ENCODE data around the gene YPEL1. TPM values are rescaled to one million over a fixed set of nuclear protein-coding genes. Genes with fewer than 3 reads are reported as not detected.

The YPEL1 gene
- total and polyA plus RNA-seq, 2 donors (not counting 1 experiment from before 2014, with no cell fraction given), result 14.9 to 17.0 TPM

DNA sequence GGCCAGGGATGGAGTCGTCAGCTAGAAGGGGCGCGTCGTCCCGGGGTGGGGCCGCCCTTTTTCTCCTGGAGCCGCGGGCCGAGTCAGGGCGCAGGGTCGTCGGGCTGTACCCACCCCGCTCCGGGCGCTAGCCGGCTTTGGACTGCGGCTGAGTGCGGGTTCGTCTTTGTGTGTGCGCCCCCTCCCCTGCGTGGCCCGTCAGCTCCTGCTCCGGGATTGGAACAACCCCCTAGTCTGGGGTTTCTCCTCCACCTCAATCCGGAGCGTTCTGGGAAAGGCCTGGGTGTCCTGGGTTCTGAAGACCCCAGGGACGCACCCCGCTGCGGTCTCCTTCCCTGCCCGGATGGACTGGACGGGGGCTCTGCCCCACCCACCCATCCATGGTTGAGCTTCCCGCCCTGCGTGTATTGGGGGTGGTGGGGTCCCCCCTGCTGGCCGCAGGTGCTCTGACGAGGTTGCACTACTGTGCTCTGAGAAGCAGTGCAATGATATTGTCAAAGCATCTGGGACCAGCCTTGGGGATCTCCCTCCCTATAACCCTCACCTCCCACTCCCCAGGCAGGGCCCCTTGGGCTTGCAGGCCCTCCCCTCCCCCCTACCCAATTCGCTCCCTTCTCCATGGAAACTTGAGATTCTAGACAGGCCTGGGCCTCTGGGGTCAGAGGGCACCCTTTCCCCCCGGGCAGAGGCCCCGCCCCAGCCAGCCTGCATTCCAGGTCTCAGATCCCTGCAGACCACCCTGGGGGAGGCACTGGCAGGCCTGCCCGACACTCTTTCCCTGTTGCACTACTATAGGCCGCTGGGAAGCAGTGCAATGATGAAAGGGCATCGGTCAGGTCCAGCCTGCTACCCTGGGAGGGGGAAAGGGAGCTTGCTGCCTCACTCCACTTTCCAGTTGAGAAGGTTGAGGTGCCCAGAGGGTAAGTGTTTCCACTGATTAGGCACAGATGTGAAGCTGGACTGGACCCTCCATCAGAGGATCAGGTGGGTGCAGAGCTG lies 82.7 kb downstream of the YPEL1 start:
- H3K27ac ChIP-seq (ENCODE audit: low read length in 2 of 2), result no peak overlapping the region
- Mint-ChIP-seq H3K27me3 (no peaks in the 10 kb centered on the region), H3K27ac (peak overlapping the region; percentile 15), H3K4me1 (peaks cover 28% of the 10 kb centered on the region), H3K9me3 (ENCODE audit: insufficient read depth) (no peaks in the 10 kb centered on the region), H3K4me3 (peak overlapping the region; percentile 91)
- peak overlapping the region in 4 of 5 experiments; percentile 56 to 67 (median 58) for H3K4me3 ChIP-seq (ENCODE audit: control extremely low read depth in 1 of 5, extremely low read depth in 1 of 5, insufficient read depth in 1 of 5, low read depth in 2 of 5, low read length in 4 of 5)
- H3K4me2 ChIP-seq (replicated peaks; ENCODE audit: low read depth, low read length, poor library complexity, severe bottlenecking), result peak overlapping the region; percentile 84
- CTCF ChIA-PET, result interaction anchor here (0.7 to 1.9 kb wide), 4 partner anchors 10 to 24 kb away, joined by 3 to 7 read pairs (median 5); partner anchors contain the start of gene SDF2L1
- no peaks in the 10 kb centered on the region for H3K9me3 ChIP-seq (ENCODE audit: control extremely low read depth in 1 of 3, control insufficient read depth in 2 of 3, insufficient read depth in 1 of 3, low read length in 2 of 3)
- H3K27me3 ChIP-seq (replicated peaks in 1 of 4; ENCODE audit: control extremely low read depth in 1 of 4, control insufficient read depth in 3 of 4, insufficient read depth in 4 of 4, low read length in 3 of 4), result no peaks in the 10 kb centered on the region
- peak overlapping the region; percentile 65 for H3K9ac ChIP-seq (ENCODE audit: low read length)
- peak overlapping the region; percentile 93 for H2AFZ ChIP-seq (ENCODE audit: insufficient read depth, low read depth, low read length, poor library complexity, severe bottlenecking)
- POLR2A ChIA-PET, result interaction anchor here (1.0 to 2.1 kb wide), 3 partner anchors 10 to 24 kb away, joined by 3 to 7 read pairs (median 5); no protein-coding TSS in a partner anchor
- ATAC-seq (ENCODE audit: low read depth), result no peak
- no peak for TF ChIP-seq CTCF (IDR thresholded peaks at IDR 0.05)
- TF ChIP-seq EZH2 (IDR thresholded peaks at IDR 0.05; ENCODE audit: borderline replicate concordance, insufficient read depth, low read depth, low read length, poor library complexity, severe bottlenecking), result no peak
- H3K36me3 ChIP-seq (replicated peaks in 1 of 2; ENCODE audit: control extremely low read depth in 1 of 2, control insufficient read depth in 1 of 2, extremely low read depth in 1 of 2, insufficient read depth in 2 of 2, low read length in 1 of 2), result no peaks in the 10 kb centered on the region
- H3K4me1 ChIP-seq (ENCODE audit: control insufficient read depth in 2 of 2, insufficient read depth in 2 of 2, low read length in 2 of 2), result peaks cover 16 to 31% of the 10 kb centered on the region in 2 donors
- H3K79me2 ChIP-seq (ENCODE audit: control insufficient read depth, insufficient read depth, low read length), result peaks cover 3% of the 10 kb centered on the region
- H4K20me1 ChIP-seq (ENCODE audit: control insufficient read depth, insufficient read depth, low read length, poor library complexity, severe bottlenecking), result peaks cover 14% of the 10 kb centered on the region
- WGBS (ENCODE audit: insufficient coverage), result 31% methylated on average over 35 of the region's 40 CpGs
- no peak for DNase-seq
- intact Hi-C loops (cut with micrococcal nuclease), result loop anchor here (1.0 kb wide), 1 partner anchor 13 kb away; the partner anchor contains the start of gene PPIL2

All from B cell (primary cell).